Measurements from ENCODE around the gene RMC1.
"Not testable (repeated sequence)": the region's sequence is repeated elsewhere in the genome, so short reads cannot be mapped to it uniquely, and the experiment has no call there.

Gene RMC1

DNA sequence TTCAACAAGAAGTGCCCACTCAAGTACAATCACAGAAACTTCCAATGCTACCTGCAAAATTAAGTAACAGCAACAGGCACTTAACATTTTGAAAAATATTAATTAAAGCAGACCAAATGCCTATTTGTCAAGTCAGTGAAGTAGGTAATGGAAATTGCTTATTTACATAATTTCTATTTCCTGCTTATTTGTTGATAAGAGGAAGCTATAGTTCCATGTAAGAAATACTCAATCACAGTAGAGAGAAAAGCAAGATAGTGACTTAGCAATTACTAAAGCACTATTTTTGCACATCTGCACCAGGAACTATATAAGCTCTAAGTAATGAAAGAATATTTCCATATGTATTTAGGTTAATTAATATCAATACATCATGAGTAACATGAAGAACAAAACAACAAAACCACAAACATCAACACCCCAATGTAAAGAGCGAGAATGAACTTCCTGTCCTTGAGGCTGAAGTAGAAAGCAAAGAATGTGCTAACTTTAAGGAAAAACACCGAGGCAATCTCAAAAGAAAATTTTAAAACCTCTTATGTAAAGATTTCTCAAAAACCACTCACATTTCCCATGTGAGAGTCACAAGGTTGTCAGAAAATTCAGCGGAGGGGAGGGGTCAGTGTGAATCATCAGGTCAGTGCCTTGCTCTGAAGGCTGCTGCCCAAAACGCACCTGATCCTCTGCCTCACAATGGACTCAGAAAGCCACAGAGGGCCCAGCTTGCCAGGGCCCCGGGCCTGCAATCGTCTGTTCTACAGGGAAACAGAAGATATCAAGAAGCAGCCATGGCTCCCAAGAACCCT lies 70.5 kb downstream of the RMC1 start:
- Histone ChIP-seq H3K4me3 (ENCODE audit: low read depth, low read length) (no peak overlapping the region), H3K27me3 (ENCODE audit: insufficient read depth, low read depth, severe bottlenecking) (no peaks in the 10 kb centered on the region), H3K27ac (no peak overlapping the region), H3K9me3 (ENCODE audit: severe bottlenecking) (no peaks in the 10 kb centered on the region), H3K36me3 (no peaks in the 10 kb centered on the region; the same call in 1 of the 2 replicates)
- DNase-seq, result no peak
- TF ChIP-seq, protein P1, sequence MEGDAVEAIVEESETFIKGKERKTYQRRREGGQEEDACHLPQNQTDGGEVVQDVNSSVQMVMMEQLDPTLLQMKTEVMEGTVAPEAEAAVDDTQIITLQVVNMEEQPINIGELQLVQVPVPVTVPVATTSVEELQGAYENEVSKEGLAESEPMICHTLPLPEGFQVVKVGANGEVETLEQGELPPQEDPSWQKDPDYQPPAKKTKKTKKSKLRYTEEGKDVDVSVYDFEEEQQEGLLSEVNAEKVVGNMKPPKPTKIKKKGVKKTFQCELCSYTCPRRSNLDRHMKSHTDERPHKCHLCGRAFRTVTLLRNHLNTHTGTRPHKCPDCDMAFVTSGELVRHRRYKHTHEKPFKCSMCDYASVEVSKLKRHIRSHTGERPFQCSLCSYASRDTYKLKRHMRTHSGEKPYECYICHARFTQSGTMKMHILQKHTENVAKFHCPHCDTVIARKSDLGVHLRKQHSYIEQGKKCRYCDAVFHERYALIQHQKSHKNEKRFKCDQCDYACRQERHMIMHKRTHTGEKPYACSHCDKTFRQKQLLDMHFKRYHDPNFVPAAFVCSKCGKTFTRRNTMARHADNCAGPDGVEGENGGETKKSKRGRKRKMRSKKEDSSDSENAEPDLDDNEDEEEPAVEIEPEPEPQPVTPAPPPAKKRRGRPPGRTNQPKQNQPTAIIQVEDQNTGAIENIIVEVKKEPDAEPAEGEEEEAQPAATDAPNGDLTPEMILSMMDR (IDR thresholded peaks at IDR 0.05; ENCODE audit: low read depth, low read length), result no peak

DNA sequence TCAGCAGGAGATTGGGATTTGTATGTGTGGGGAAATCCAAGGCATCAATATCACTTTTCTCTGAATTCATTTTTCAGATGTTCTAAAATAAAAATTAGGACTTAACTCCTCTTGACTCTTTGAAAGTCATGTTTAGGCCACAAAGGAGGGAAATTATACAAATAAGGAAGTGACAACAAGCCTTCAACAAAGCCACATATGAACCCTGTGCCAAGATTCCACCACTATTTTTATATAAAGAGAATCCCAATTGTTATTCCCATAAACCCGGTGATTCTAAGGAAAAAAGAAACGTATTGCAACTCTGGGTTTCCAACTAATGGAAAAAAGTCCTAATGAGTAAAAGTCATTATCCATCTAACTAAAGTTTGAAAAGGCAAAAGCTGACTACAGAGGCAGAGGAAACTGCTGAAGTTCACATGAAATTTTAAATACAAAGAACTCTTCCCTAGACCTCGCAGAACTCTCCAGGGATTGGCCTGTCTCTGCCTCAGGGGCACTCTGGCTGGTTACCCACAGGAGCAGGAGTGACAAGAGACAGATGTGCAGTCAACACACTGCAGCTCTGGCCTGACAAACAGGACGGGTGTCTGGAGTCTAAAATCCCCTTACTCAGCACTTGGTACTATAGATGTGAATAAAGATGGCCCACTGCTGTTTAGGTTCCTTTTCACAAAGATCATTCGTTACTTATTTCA lies 71.4 kb downstream of the RMC1 start:
- Histone ChIP-seq H3K9me3 (ENCODE audit: severe bottlenecking) (no peaks in the 10 kb centered on the region), H3K27ac (no peak overlapping the region), H3K27me3 (ENCODE audit: insufficient read depth, low read depth, severe bottlenecking) (no peaks in the 10 kb centered on the region), H3K36me3 (no peaks in the 10 kb centered on the region; the same call in 1 of the 2 replicates), H3K4me3 (ENCODE audit: low read depth, low read length) (no peak overlapping the region)
- TF ChIP-seq, protein P1 (IDR thresholded peaks at IDR 0.05; ENCODE audit: low read depth, low read length), result no peak
- DNase-seq, result no peak

DNA sequence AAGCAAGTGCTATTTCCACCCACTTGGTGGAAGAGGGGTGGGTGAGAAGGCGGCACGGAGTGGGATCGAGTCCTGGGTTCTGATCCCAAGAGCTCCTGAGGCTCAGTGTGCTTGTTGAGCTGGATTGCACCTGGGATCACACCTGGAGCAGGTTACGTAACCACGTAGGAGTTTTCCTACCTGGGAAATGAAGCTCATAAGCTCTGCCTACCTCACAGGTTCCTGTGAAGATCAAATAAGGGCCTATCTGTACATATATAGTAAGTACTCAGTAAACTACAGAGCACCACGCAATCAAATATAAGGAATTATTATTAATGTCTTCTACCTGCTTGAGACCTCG lies 72.0 kb downstream of the RMC1 start:
- no peak for DNase-seq
- H3K9me3 ChIP-seq (ENCODE audit: severe bottlenecking), result no peaks in the 10 kb centered on the region
- no peak overlapping the region for H3K27ac ChIP-seq
- no peaks in the 10 kb centered on the region; the same call in 1 of the 2 replicates for H3K36me3 ChIP-seq
- H3K4me3 ChIP-seq (ENCODE audit: low read depth, low read length), result no peak overlapping the region
- H3K27me3 ChIP-seq (ENCODE audit: insufficient read depth, low read depth, severe bottlenecking), result no peaks in the 10 kb centered on the region
- TF ChIP-seq, protein P1 (IDR thresholded peaks at IDR 0.05; ENCODE audit: low read depth, low read length), result no peak

DNA sequence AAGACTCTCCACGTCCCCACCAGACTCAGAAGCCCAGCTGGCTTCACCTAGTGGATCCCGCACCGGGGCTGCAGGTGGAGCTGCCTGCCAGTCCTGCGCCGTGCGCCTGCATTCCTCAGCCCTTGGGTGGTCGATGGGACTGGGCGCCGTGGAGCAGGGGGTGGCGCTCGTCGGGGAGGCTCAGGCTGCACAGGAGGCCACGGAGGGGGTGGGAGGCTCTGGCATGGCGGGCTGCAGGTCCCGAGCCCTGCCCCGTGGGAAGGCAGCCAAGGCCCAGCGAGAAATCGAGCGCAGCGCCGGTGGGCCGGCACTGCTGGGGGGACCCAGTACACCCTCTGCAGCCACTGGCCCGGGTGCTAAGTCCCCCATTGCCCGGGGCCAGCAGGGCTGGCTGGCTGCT lies 74.2 kb downstream of the RMC1 start:
- H3K9me3 ChIP-seq (ENCODE audit: severe bottlenecking); H3K27ac ChIP-seq; H3K27me3 ChIP-seq (ENCODE audit: insufficient read depth, low read depth, severe bottlenecking); DNase-seq; H3K4me3 ChIP-seq (ENCODE audit: low read depth, low read length); H3K36me3 ChIP-seq: not testable (repeated sequence)

DNA sequence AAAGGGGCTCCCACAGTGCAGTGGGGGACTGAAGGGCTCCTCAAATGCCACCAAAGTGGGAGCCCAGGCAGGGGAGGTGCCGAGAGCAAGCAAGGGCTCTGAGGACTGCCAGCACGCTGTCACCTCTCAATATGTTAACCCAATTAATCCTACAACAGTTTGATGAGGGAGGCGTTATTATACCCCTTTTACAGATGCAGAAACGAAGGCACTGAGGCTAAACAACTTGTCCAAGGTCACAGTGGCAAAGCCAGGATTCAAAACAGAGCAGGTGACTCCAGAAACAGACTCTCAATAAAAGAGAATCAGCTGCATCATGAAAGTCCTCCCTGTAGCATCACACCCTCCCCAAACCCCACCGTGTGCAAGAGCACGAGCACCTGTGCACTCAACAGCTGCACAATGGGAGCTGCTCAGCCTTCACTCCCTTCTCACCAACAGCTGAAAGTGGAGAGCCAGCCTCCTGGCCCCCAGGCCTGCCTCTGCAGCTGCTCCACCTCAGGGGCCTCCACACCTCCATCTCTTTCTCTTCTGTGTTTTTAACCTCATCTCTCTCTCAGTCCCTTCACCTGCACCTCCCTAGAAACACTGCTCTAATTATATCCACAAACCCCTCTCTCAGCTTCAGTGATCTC lies 74.9 kb downstream of the RMC1 start:
- Histone ChIP-seq H3K36me3 (no peaks in the 10 kb centered on the region), H3K27ac (no peak overlapping the region), H3K9me3 (ENCODE audit: severe bottlenecking) (no peaks in the 10 kb centered on the region), H3K4me3 (ENCODE audit: low read depth, low read length) (no peak overlapping the region), H3K27me3 (ENCODE audit: insufficient read depth, low read depth, severe bottlenecking) (no peaks in the 10 kb centered on the region)
- DNase-seq, result no peak
- TF ChIP-seq, protein P1 (IDR thresholded peaks at IDR 0.05; ENCODE audit: low read depth, low read length), result no peak

Data from WERI-Rb-1 (cell line).